Natural killer cell (primary cell): Measurements from ENCODE around the gene ALB. TPM values are rescaled to one million over a fixed set of nuclear protein-coding genes. Genes with fewer than 3 reads are reported as not detected.

Experiments used
- ATAC-seq, 3 donors: fragments of 150-1000 bp in 2 of 3; fragments of 200-7000 bp in 1 of 3; cut with Tn5 transposase; 1 replicate in 1 of 3; 2 replicates in 2 of 3; pipeline ENCODE4 v1.10.0; 2021; ENCODE audit warnings: mild to moderate bottlenecking in 2 of 3, moderate library complexity in 2 of 3
- DNase-seq, 2 donors: peaks; one replicate each; pipeline versions ENCODE4 v3.0.0 to v3.0.0-alpha.2; 2013 to 2021; ENCODE audit warnings: mixed read lengths in 1 of 2
- H3K27ac ChIP-seq: one replicate; pipeline ENCODE4 v1.5.1; 2013; ENCODE audit warnings: mild to moderate bottlenecking, low read length
- H3K27me3 ChIP-seq: one replicate; pipeline ENCODE4 v1.6.1; 2013; ENCODE audit warnings: low read length; ENCODE audit not compliant: control insufficient read depth, insufficient read depth
- H3K36me3 ChIP-seq: one replicate; pipeline ENCODE4 v1.6.1; 2013; ENCODE audit warnings: low read length; ENCODE audit not compliant: control insufficient read depth, insufficient read depth
- H3K4me1 ChIP-seq: one replicate; pipeline ENCODE4 v1.6.1; 2013; ENCODE audit warnings: low read length; ENCODE audit not compliant: control insufficient read depth, insufficient read depth
- H3K4me3 ChIP-seq: one replicate; pipeline ENCODE4 v1.5.1; 2013; ENCODE audit warnings: low read length
- H3K9me3 ChIP-seq: one replicate; pipeline ENCODE4 v1.6.1; 2013; ENCODE audit warnings: low read length; ENCODE audit not compliant: control insufficient read depth, insufficient read depth
- H3K27ac Mint-ChIP-seq, 2 donors: one replicate each; pipeline ENCODE4 v1.8.0; 2022; ENCODE audit warnings: mild to moderate bottlenecking in 2 of 2, mixed read lengths in 2 of 2, moderate library complexity in 1 of 2
- H3K27me3 Mint-ChIP-seq, 2 donors: one replicate each; pipeline ENCODE4 v1.8.0; 2022; ENCODE audit warnings: low read depth in 2 of 2, mixed read lengths in 2 of 2
- H3K36me3 Mint-ChIP-seq: one replicate; pipeline ENCODE4 v1.8.0; 2022; ENCODE audit warnings: mixed read lengths
- H3K4me1 Mint-ChIP-seq, 2 donors: one replicate each; pipeline ENCODE4 v1.8.0; 2022; ENCODE audit warnings: mixed read lengths in 2 of 2
- H3K4me3 Mint-ChIP-seq: one replicate; pipeline ENCODE4 v1.8.0; 2022; ENCODE audit warnings: mild to moderate bottlenecking, moderate library complexity, mixed read lengths
- H3K9me3 Mint-ChIP-seq, 2 donors: one replicate each; pipeline ENCODE4 v1.8.0; 2022; ENCODE audit warnings: mixed read lengths in 2 of 2
- WGBS: methylation state at CpG from one replicate; pipeline ENCODE4 v1.1.7; 2013; ENCODE audit warnings: missing lambda C conversion rate; ENCODE audit not compliant: insufficient coverage; 5-methylcytosine and 5-hydroxymethylcytosine counted together
- intact Hi-C: fragments of 100-400 bp; cut with micrococcal nuclease; formaldehyde crosslinking; loops from one replicate; pipeline ENCODE4 v1.14.2; 2022
- total RNA-seq, 4 donors: library from RNA; stranded (reverse); fragments of 120-200 nt in 1 of 4; gene quantifications; one replicate each; pipeline versions ENCODE4 v1.2.3 to v1.2.4, GENCODE V29; 2013 to 2022
- TF ChIP-seq, protein P1 (sequence below): fragments of 200-600 bp; IDR thresholded peaks from one replicate; pipeline ENCODE4 v1.8.0; 2022; ENCODE audit warnings: antibody characterized with exemption

The ALB gene
- total RNA-seq, 3 donors from 2014 or later (not counting 1 experiment from before 2014, with no cell fraction given) = not detected

DNA sequence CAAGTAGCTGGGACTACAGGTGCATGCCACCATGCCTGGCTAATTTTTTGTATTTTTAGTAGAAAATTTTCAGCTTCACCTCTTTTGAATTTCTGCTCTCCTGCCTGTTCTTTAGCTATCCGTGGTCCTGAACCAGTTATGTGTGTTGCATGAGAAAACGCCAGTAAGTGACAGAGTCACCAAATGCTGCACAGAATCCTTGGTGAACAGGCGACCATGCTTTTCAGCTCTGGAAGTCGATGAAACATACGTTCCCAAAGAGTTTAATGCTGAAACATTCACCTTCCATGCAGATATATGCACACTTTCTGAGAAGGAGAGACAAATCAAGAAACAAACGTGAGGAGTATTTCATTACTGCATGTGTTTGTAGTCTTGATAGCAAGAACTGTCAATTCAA is 13.9 kb downstream of the ALB start:
- Histone ChIP-seq H3K36me3 (no peaks in the 10 kb centered on the region), H3K4me1 (no peaks in the 10 kb centered on the region), H3K4me3 (no peak overlapping the region), H3K27me3 (no peaks in the 10 kb centered on the region), H3K9me3 (no peaks in the 10 kb centered on the region), H3K27ac (no peak overlapping the region)
- Mint-ChIP-seq H3K27ac (no peak overlapping the region), H3K36me3 (no peaks in the 10 kb centered on the region), H3K9me3 (peaks cover 0 to 9% of the 10 kb centered on the region in 2 donors), H3K4me3 (no peak overlapping the region), H3K4me1 (no peaks in the 10 kb centered on the region), H3K27me3 (no peaks in the 10 kb centered on the region)
- WGBS = 73% methylated on average over 6 of the region's 6 CpGs
- no peak for ATAC-seq
- intact Hi-C loops = no loop called here
- TF ChIP-seq, protein P1, sequence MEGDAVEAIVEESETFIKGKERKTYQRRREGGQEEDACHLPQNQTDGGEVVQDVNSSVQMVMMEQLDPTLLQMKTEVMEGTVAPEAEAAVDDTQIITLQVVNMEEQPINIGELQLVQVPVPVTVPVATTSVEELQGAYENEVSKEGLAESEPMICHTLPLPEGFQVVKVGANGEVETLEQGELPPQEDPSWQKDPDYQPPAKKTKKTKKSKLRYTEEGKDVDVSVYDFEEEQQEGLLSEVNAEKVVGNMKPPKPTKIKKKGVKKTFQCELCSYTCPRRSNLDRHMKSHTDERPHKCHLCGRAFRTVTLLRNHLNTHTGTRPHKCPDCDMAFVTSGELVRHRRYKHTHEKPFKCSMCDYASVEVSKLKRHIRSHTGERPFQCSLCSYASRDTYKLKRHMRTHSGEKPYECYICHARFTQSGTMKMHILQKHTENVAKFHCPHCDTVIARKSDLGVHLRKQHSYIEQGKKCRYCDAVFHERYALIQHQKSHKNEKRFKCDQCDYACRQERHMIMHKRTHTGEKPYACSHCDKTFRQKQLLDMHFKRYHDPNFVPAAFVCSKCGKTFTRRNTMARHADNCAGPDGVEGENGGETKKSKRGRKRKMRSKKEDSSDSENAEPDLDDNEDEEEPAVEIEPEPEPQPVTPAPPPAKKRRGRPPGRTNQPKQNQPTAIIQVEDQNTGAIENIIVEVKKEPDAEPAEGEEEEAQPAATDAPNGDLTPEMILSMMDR = no peak
- no peak for DNase-seq

DNA sequence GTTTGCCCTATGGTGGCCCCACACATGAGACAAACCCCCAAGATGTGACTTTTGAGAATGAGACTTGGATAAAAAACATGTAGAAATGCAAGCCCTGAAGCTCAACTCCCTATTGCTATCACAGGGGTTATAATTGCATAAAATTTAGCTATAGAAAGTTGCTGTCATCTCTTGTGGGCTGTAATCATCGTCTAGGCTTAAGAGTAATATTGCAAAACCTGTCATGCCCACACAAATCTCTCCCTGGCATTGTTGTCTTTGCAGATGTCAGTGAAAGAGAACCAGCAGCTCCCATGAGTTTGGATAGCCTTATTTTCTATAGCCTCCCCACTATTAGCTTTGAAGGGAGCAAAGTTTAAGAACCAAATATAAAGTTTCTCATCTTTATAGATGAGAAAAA is 14.6 kb downstream of the ALB start:
- no peak overlapping the region for H3K27ac Mint-ChIP-seq
- TF ChIP-seq, protein P1 = no peak
- DNase-seq (no peak), ATAC-seq (no peak)
- intact Hi-C loops = no loop called here
- H3K9me3 Mint-ChIP-seq = peaks cover 0 to 9% of the 10 kb centered on the region in 2 donors
- WGBS = 100% methylated on average over 1 of the region's 1 CpG
- H3K4me3 ChIP-seq = no peak overlapping the region
- H3K4me3 Mint-ChIP-seq = no peak overlapping the region
- H3K4me1 Mint-ChIP-seq = no peaks in the 10 kb centered on the region
- H3K36me3 Mint-ChIP-seq = no peaks in the 10 kb centered on the region
- H3K27me3 ChIP-seq = no peaks in the 10 kb centered on the region
- no peaks in the 10 kb centered on the region for H3K27me3 Mint-ChIP-seq
- no peaks in the 10 kb centered on the region for H3K36me3 ChIP-seq
- no peak overlapping the region for H3K27ac ChIP-seq
- H3K4me1 ChIP-seq = no peaks in the 10 kb centered on the region
- no peaks in the 10 kb centered on the region for H3K9me3 ChIP-seq

DNA sequence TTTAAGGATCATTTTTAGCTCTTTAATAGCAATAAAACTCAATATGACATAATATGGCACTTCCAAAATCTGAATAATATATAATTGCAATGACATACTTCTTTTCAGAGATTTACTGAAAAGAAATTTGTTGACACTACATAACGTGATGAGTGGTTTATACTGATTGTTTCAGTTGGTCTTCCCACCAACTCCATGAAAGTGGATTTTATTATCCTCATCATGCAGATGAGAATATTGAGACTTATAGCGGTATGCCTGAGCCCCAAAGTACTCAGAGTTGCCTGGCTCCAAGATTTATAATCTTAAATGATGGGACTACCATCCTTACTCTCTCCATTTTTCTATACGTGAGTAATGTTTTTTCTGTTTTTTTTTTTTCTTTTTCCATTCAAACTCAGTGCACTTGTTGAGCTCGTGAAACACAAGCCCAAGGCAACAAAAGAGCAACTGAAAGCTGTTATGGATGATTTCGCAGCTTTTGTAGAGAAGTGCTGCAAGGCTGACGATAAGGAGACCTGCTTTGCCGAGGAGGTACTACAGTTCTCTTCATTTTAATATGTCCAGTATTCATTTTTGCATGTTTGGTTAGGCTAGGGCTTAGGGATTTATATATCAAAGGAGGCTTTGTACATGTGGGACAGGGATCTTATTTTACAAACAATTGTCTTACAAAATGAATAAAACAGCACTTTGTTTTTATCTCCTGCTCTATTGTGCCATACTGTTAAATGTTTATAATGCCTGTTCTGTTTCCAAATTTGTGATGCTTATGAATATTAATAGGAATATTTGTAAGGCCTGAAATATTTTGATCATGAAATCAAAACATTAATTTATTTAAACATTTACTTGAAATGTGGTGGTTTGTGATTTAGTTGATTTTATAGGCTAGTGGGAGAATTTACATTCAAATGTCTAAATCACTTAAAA is 15.3 kb downstream of the ALB start:
- TF ChIP-seq, protein P1 = no peak
- H3K4me1 Mint-ChIP-seq = no peaks in the 10 kb centered on the region
- no peak overlapping the region for H3K27ac Mint-ChIP-seq
- no peak overlapping the region for H3K27ac ChIP-seq
- no peaks in the 10 kb centered on the region for H3K27me3 Mint-ChIP-seq
- H3K4me1 ChIP-seq = no peaks in the 10 kb centered on the region
- intact Hi-C loops = no loop called here
- H3K36me3 Mint-ChIP-seq = no peaks in the 10 kb centered on the region
- WGBS = 78% methylated on average over 6 of the region's 7 CpGs
- peaks cover 0 to 9% of the 10 kb centered on the region in 2 donors for H3K9me3 Mint-ChIP-seq
- ATAC-seq = no peak
- no peaks in the 10 kb centered on the region for H3K36me3 ChIP-seq
- no peak overlapping the region for H3K4me3 ChIP-seq
- H3K27me3 ChIP-seq = no peaks in the 10 kb centered on the region
- no peaks in the 10 kb centered on the region for H3K9me3 ChIP-seq
- H3K4me3 Mint-ChIP-seq = no peak overlapping the region
- no peak for DNase-seq
